DND-41 (cell line): ENCODE results near the gene CDCA3.

Experiments
- CTCF ChIP-seq: IDR thresholded peaks from 2 replicates; pipeline ENCODE4 v1.5.1; 2012; ENCODE audit warnings: borderline replicate concordance, low read length, moderate library complexity, mild to moderate bottlenecking; ENCODE audit not compliant: poor library complexity, severe bottlenecking; ENCODE audit errors: extremely low read depth
- EZH2 ChIP-seq: IDR thresholded peaks from 3 replicates; pipeline ENCODE4 v1.6.1; 2012; ENCODE audit warnings: borderline replicate concordance, low read depth, mild to moderate bottlenecking, moderate library complexity, low read length, inconsistent platforms; ENCODE audit not compliant: severe bottlenecking

DNA sequence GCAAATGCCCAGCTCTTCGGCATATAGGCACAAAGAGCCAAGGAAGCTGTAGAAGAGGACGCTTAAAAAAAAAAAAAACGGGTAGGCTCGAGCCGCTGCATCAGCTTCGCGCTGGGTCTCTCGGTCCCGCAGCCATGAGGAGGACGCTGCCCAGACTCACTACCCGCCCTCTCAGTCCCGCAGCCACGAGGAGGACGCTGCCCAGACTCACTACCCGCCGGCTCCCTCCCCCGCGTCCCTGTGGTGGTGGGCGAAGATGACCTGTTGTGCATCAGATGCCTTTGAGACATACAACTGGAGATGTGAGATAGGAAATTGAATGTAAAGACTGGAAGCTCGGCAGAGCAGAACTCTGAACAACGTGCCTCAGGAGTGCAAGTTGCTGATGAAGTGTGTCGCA lies 33.5 kb upstream of the CDCA3 start:
- TF ChIP-seq CTCF: no peak
- no peak for TF ChIP-seq EZH2
